PC-3 (cell line): ENCODE data around the gene DNAJA3.

Experiments
- EZH2 ChIP-seq: fragments of 300-600 bp; sonication (generic); IDR thresholded peaks from one replicate; pipeline ENCODE4 v1.6.1; 2017; ENCODE audit warnings: antibody characterized with exemption, mild to moderate bottlenecking, low read length; ENCODE audit not compliant: unreplicated experiment
- TF ChIP-seq, protein P1 (sequence below): fragments of 300-600 bp; sonication (generic); conservative IDR thresholded peaks from 2 replicates; pipeline ENCODE4 v1.5.1; 2017; ENCODE audit warnings: antibody characterized with exemption, low read depth, mild to moderate bottlenecking, low read length

DNA sequence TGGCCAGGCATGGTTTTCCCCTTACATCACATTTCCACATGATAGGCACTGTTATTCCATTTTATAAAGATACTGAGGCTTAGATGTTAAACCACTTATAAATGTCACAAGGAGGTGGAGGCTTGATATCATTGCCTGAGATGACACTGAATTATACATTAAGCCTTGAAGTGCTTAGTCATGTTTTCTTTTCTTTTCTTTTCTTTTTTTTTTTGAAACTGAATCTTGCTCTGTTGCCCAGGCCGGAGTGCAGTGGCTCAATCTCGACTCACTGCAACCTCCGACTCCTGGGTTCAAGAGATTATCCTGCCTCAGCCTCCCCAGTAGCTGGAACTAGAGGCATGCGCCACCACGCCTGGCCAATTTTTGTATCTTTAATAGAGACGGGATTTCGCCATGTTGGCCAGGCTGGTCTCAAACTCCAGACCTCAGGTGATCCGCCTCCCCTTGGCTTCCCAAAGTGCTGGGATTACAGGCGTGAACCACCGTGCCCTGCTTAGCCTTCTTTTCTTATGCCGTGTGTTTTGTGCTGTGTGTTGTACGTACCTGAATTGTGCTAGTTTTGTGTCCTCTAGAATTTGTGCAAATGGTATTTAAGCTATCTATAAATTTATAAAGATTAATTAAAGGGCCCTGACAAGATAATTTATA lies 1.2 kb downstream of the DNAJA3 start:
- TF ChIP-seq, protein P1, sequence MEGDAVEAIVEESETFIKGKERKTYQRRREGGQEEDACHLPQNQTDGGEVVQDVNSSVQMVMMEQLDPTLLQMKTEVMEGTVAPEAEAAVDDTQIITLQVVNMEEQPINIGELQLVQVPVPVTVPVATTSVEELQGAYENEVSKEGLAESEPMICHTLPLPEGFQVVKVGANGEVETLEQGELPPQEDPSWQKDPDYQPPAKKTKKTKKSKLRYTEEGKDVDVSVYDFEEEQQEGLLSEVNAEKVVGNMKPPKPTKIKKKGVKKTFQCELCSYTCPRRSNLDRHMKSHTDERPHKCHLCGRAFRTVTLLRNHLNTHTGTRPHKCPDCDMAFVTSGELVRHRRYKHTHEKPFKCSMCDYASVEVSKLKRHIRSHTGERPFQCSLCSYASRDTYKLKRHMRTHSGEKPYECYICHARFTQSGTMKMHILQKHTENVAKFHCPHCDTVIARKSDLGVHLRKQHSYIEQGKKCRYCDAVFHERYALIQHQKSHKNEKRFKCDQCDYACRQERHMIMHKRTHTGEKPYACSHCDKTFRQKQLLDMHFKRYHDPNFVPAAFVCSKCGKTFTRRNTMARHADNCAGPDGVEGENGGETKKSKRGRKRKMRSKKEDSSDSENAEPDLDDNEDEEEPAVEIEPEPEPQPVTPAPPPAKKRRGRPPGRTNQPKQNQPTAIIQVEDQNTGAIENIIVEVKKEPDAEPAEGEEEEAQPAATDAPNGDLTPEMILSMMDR, result no peak
- no peak for TF ChIP-seq EZH2
